IMR-90 (cell line): ENCODE results near the gene ROBO2. TPM values are rescaled to one million over a fixed set of nuclear protein-coding genes. Genes with fewer than 3 reads are reported as not detected.

Source experiments
- ATAC-seq: fragments of 200-7000 bp; cut with Tn5 transposase; 2 replicates; pipeline ENCODE4 v1.9.1; 2020; ENCODE audit warnings: low read depth, mild to moderate bottlenecking, moderate library complexity
- BruUV-seq: library from RNA; stranded (reverse); fragments of 400-500 nt; replicated peaks from 2 replicates; lab custom pipeline; 2021; lab: Mats Ljungman, UMichigan
- CTCF ChIA-PET: fragments of 300-600 bp; formaldehyde crosslinking; extraction: SDS; loops from one replicate; lab custom pipeline; 2021; ENCODE audit warnings: antibody characterized with exemption; lab: Yijun Ruan, JAX
- POLR2A ChIA-PET: fragments of 300-600 bp; sonication (Branson Sonifier 250); formaldehyde crosslinking; loops from one replicate; lab custom pipeline; 2022; ENCODE audit warnings: antibody characterized with exemption; ENCODE audit not compliant: unreplicated experiment; lab: Charles Lee
- DNase-seq: peaks from one replicate; pipeline ENCODE4 v3.0.0; 2013
- H2AFZ ChIP-seq: replicated peaks from 2 replicates; pipeline ENCODE3; 2013; ENCODE audit warnings: low read length, mild to moderate bottlenecking; ENCODE audit not compliant: poor library complexity
- H2AK5ac ChIP-seq: 2 replicates; pipeline ENCODE4 v1.6.1; 2013; ENCODE audit warnings: low read depth, low read length, inconsistent platforms
- H2AK9ac ChIP-seq: replicated peaks from 2 replicates; pipeline ENCODE3; 2013; ENCODE audit warnings: mild to moderate bottlenecking, low read depth, low read length, moderate library complexity; ENCODE audit not compliant: poor library complexity
- H2BK120ac ChIP-seq: 2 replicates; pipeline ENCODE4 v1.6.1; 2013; ENCODE audit warnings: low read depth, low read length, inconsistent platforms
- H2BK15ac ChIP-seq: 3 replicates; pipeline ENCODE4 v1.6.1; 2013; ENCODE audit warnings: low read depth, low read length, inconsistent platforms
- H2BK20ac ChIP-seq: 2 replicates; pipeline ENCODE4 v1.6.1; 2013; ENCODE audit warnings: low read depth, mild to moderate bottlenecking, inconsistent platforms, low read length, moderate library complexity
- H2BK5ac ChIP-seq: 2 replicates; pipeline ENCODE4 v1.6.1; 2013; ENCODE audit warnings: mild to moderate bottlenecking, low read depth, low read length, inconsistent platforms; ENCODE audit not compliant: poor library complexity, severe bottlenecking
- H3K14ac ChIP-seq: replicated peaks from 2 replicates; pipeline ENCODE4 v1.6.1; 2013; ENCODE audit warnings: low read depth, low read length, inconsistent platforms
- H3K18ac ChIP-seq: 2 replicates; pipeline ENCODE4 v1.6.1; 2013; ENCODE audit warnings: low read depth, low read length, control low read depth
- H3K23ac ChIP-seq: 2 replicates; pipeline ENCODE4 v1.6.1; 2013; ENCODE audit warnings: low read depth, low read length, inconsistent platforms
- H3K27ac ChIP-seq: 2 replicates; pipeline ENCODE4 v1.5.1; 2013; ENCODE audit warnings: mild to moderate bottlenecking, control low read depth, low read length; ENCODE audit not compliant: insufficient read depth
- H3K27me3 ChIP-seq: 2 replicates; pipeline ENCODE4 v1.6.1; 2013; ENCODE audit warnings: low read length; ENCODE audit not compliant: control insufficient read depth, insufficient read depth
- H3K36me3 ChIP-seq: 2 replicates; pipeline ENCODE4 v1.6.1; 2013; ENCODE audit warnings: low read length, mixed read lengths; ENCODE audit not compliant: control insufficient read depth, insufficient read depth
- H3K4ac ChIP-seq: 2 replicates; pipeline ENCODE4 v1.6.1; 2013; ENCODE audit warnings: low read depth, low read length, inconsistent platforms
- H3K4me1 ChIP-seq: 2 replicates; pipeline ENCODE4 v1.6.1; 2013; ENCODE audit warnings: low read length, mixed read lengths; ENCODE audit not compliant: control insufficient read depth, insufficient read depth
- H3K4me2 ChIP-seq: 2 replicates; pipeline ENCODE4 v1.6.1; 2013; ENCODE audit warnings: low read depth, mild to moderate bottlenecking, control low read depth, low read length, moderate library complexity
- H3K4me3 ChIP-seq: 2 replicates; pipeline ENCODE4 v1.5.1; 2013; ENCODE audit warnings: low read depth, mild to moderate bottlenecking, control low read depth, low read length, moderate library complexity; ENCODE audit not compliant: insufficient read depth
- H3K56ac ChIP-seq: 2 replicates; pipeline ENCODE4 v1.6.1; 2013; ENCODE audit warnings: low read length, inconsistent platforms; ENCODE audit not compliant: insufficient read depth; ENCODE audit errors: extremely low read depth
- H3K79me1 ChIP-seq, 2 experiments: 2 replicates each; pipeline ENCODE4 v1.6.1; 2013; ENCODE audit warnings: low read length in 2 of 2, inconsistent platforms in 1 of 2, low read depth in 1 of 2
- H3K9ac ChIP-seq: 2 replicates; pipeline ENCODE4 v1.6.1; 2013; ENCODE audit warnings: low read depth, low read length, control low read depth
- H3K9me1 ChIP-seq: 2 replicates; pipeline ENCODE4 v1.6.1; 2013; ENCODE audit warnings: low read length, inconsistent platforms; ENCODE audit not compliant: insufficient read depth
- H3K9me3 ChIP-seq: 2 replicates; pipeline ENCODE4 v1.6.1; 2013; ENCODE audit warnings: low read length; ENCODE audit not compliant: control insufficient read depth, insufficient read depth
- H4K20me1 ChIP-seq: 2 replicates; pipeline ENCODE4 v1.6.1; 2013; ENCODE audit warnings: low read length, inconsistent platforms; ENCODE audit not compliant: insufficient read depth
- H4K5ac ChIP-seq: 2 replicates; pipeline ENCODE4 v1.6.1; 2013; ENCODE audit warnings: mild to moderate bottlenecking, low read depth, low read length, control low read depth
- H4K8ac ChIP-seq, 2 experiments: 2 replicates each; pipeline ENCODE4 v1.6.1; 2013; ENCODE audit warnings: low read depth in 2 of 2, low read length in 2 of 2, control low read depth in 1 of 2, inconsistent platforms in 1 of 2
- H4K91ac ChIP-seq: 2 replicates; pipeline ENCODE4 v1.6.1; 2013; ENCODE audit warnings: low read depth, low read length, inconsistent platforms; ENCODE audit not compliant: insufficient read depth
- FOS ChIP-seq: fragments of 150-350 bp; IDR thresholded peaks from 2 replicates; pipeline ENCODE4 v1.6.1; 2016; ENCODE audit warnings: low read depth, low read length
- USF2 ChIP-seq: fragments of 150-350 bp; IDR thresholded peaks from 2 replicates; pipeline ENCODE4 v1.6.1; 2017; ENCODE audit warnings: mild to moderate bottlenecking, antibody characterized with exemption, low read length, low read depth
- WGBS, 2 experiments: methylation state at CpG; one replicate each; pipeline versions ENCODE4 v1.1.5 to v1.1.7; 2013; ENCODE audit warnings: missing lambda C conversion rate in 2 of 2; ENCODE audit not compliant: insufficient read length in 1 of 2; ENCODE audit errors: extremely low coverage in 2 of 2; 5-methylcytosine and 5-hydroxymethylcytosine counted together
- dilution Hi-C: fragments of 300-500 bp; cut with HindIII; formaldehyde crosslinking; loops from one replicate; pipeline ENCODE4 v1.14.3; 2018; ENCODE audit warnings: low sequenced_read_pairs; ENCODE audit not compliant: unreplicated experiment
- in situ Hi-C: fragments of 300-500 bp; cut with MboI; formaldehyde crosslinking; loops from 3 replicates; pipeline ENCODE4 v1.14.3; 2019; ENCODE audit warnings: low sequenced_read_pairs, inconsistent platforms, mixed read lengths
- intact Hi-C: fragments of 100-400 bp; cut with micrococcal nuclease; formaldehyde crosslinking; loops from 2 replicates; pipeline ENCODE4 v1.10.0; 2022
- polyA plus RNA-seq, 3 experiments: library from polyadenylated mRNA; depleted of rRNA; stranded (reverse); fragments of >200 nt; gene quantifications; 2 replicates each; pipeline ENCODE4 v1.2.3, GENCODE V29; 2012; ENCODE audit warnings: low replicate concordance in 1 of 3
- total RNA-seq: library from RNA; depleted of rRNA; stranded (reverse); fragments of >200 nt; gene quantifications from 2 replicates; pipeline ENCODE4 v1.2.3, GENCODE V29; 2012

Gene ROBO2
- total and polyA plus RNA-seq, 2 of the 4 experiments (the other 2 are of a cell fraction) = 9.3 to 14.5 TPM

- H3K4ac ChIP-seq = no peak overlapping the region
- in situ Hi-C loops = no loop called here
- no peak overlapping the region for H3K4me2 ChIP-seq
- ChIA-PET CTCF (no interaction called here), POLR2A (no interaction called here)
- H3K18ac ChIP-seq = no peak overlapping the region
- no peaks in the 10 kb centered on the region for H4K20me1 ChIP-seq
- H2AK9ac ChIP-seq = no peak overlapping the region
- no peak overlapping the region for H4K8ac ChIP-seq
- BruUV-seq = no TSS peak
- no peak overlapping the region for H3K27ac ChIP-seq
- H2BK5ac ChIP-seq = no peak overlapping the region
- H2BK120ac ChIP-seq = no peak overlapping the region
- intact Hi-C loops = no loop called here
- H3K9ac ChIP-seq = no peak overlapping the region
- no peak overlapping the region for H2BK20ac ChIP-seq
- H3K27me3 ChIP-seq = no peaks in the 10 kb centered on the region
- no peak overlapping the region for H3K23ac ChIP-seq
- H3K56ac ChIP-seq = no peak overlapping the region
- H3K36me3 ChIP-seq = no peaks in the 10 kb centered on the region
- DNase-seq (no peak), ATAC-seq (no peak)
- no peaks in the 10 kb centered on the region for H3K9me3 ChIP-seq
- dilution Hi-C loops = no loop called here
- no peaks in the 10 kb centered on the region for H3K79me1 ChIP-seq
- no peaks in the 10 kb centered on the region for H3K9me1 ChIP-seq
- no peak overlapping the region for H2BK15ac ChIP-seq
- TF ChIP-seq FOS = no peak
- TF ChIP-seq USF2 = no peak
- H4K5ac ChIP-seq = no peak overlapping the region
- H3K14ac ChIP-seq = no peak overlapping the region
- no peak overlapping the region for H4K91ac ChIP-seq
- no peaks in the 10 kb centered on the region for H3K4me1 ChIP-seq
- WGBS, 2 experiments = no CpG with 5 or more reads among the region's 3 CpGs
- H3K4me3 ChIP-seq = no peak overlapping the region
- H2AFZ ChIP-seq = no peak overlapping the region
- no peak overlapping the region for H2AK5ac ChIP-seq
These were observed 550.3 kb downstream of the ROBO2 start for GRCh38 chr3:77590191-77590590.
